ENCODE results near the gene APCDD1L.

GRCh38 chr20:58537831-58538230 is 22.6 kb upstream of the APCDD1L start:
- TF ChIP-seq SIN3A (IDR thresholded peaks at IDR 0.05; ENCODE audit: borderline replicate concordance, insufficient read depth, low read length) (no peak), TAF1 (IDR thresholded peaks at IDR 0.05; ENCODE audit: borderline replicate concordance, insufficient read depth, low read length) (no peak)
- TF ChIP-seq, protein P1, sequence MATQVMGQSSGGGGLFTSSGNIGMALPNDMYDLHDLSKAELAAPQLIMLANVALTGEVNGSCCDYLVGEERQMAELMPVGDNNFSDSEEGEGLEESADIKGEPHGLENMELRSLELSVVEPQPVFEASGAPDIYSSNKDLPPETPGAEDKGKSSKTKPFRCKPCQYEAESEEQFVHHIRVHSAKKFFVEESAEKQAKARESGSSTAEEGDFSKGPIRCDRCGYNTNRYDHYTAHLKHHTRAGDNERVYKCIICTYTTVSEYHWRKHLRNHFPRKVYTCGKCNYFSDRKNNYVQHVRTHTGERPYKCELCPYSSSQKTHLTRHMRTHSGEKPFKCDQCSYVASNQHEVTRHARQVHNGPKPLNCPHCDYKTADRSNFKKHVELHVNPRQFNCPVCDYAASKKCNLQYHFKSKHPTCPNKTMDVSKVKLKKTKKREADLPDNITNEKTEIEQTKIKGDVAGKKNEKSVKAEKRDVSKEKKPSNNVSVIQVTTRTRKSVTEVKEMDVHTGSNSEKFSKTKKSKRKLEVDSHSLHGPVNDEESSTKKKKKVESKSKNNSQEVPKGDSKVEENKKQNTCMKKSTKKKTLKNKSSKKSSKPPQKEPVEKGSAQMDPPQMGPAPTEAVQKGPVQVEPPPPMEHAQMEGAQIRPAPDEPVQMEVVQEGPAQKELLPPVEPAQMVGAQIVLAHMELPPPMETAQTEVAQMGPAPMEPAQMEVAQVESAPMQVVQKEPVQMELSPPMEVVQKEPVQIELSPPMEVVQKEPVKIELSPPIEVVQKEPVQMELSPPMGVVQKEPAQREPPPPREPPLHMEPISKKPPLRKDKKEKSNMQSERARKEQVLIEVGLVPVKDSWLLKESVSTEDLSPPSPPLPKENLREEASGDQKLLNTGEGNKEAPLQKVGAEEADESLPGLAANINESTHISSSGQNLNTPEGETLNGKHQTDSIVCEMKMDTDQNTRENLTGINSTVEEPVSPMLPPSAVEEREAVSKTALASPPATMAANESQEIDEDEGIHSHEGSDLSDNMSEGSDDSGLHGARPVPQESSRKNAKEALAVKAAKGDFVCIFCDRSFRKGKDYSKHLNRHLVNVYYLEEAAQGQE (IDR thresholded peaks at IDR 0.05; ENCODE audit: insufficient read depth in 1 of 2, low read depth in 2 of 2, low read length in 2 of 2) = no peak

All from PFSK-1 (cell line).